Measurements from ENCODE around the gene ERBB4. TPM values are rescaled to one million over a fixed set of nuclear protein-coding genes. Genes with fewer than 3 reads are reported as not detected.

The ERBB4 gene
- total and polyA plus RNA-seq, 7 donors: under 0.01 to 0.33 (median 0.08) TPM; not detected in 1

GRCh38 chr2:212311807-212312404, 226.7 kb downstream of the ERBB4 start:
- H3K27me3 ChIP-seq: no peaks in the 10 kb centered on the region
- TF ChIP-seq POLR2A (IDR thresholded peaks at IDR 0.05): no peak
- TF ChIP-seq EP300 (IDR thresholded peaks at IDR 0.05): no peak
- no peak for TF ChIP-seq POLR2AphosphoS5 (IDR thresholded peaks at IDR 0.05)
- TF ChIP-seq CTCF (IDR thresholded peaks at IDR 0.05): no peak
- no peaks in the 10 kb centered on the region for H3K9me3 ChIP-seq
- 73 to 83% methylated on average over 3 of the region's 3 CpGs for WGBS, 2 donors
- no peak overlapping the region for H3K27ac ChIP-seq
- no peaks in the 10 kb centered on the region for H3K36me3 ChIP-seq
- no peaks in the 10 kb centered on the region for H3K4me1 ChIP-seq
- intact Hi-C loops (cut with DNase I): no loop called here
- no peak for DNase-seq
- H3K4me3 ChIP-seq: no peak overlapping the region

GRCh38 chr2:212299943-212300342, 238.7 kb downstream of the ERBB4 start:
- Histone ChIP-seq H3K36me3 (no peaks in the 10 kb centered on the region), H3K27me3 (no peaks in the 10 kb centered on the region), H3K27ac (no peak overlapping the region), H3K9me3 (no peaks in the 10 kb centered on the region), H3K4me1 (no peaks in the 10 kb centered on the region), H3K4me3 (no peak overlapping the region)
- no peak for DNase-seq
- intact Hi-C loops (cut with DNase I): no loop called here
- no peak for TF ChIP-seq EP300 (IDR thresholded peaks at IDR 0.05)
- TF ChIP-seq POLR2A (IDR thresholded peaks at IDR 0.05): no peak
- no peak for TF ChIP-seq POLR2AphosphoS5 (IDR thresholded peaks at IDR 0.05)
- 82 to 86% methylated on average over 2 of the region's 2 CpGs for WGBS, 2 donors

- no peak overlapping the region for H3K27ac ChIP-seq
- H3K4me1 ChIP-seq: no peaks in the 10 kb centered on the region
- H3K9me3 ChIP-seq: no peaks in the 10 kb centered on the region
- H3K4me3 ChIP-seq: no peak overlapping the region
- WGBS, 2 donors: 53 to 61% methylated on average over 3 of the region's 3 CpGs
- DNase-seq: no peak
- intact Hi-C loops (cut with DNase I): no loop called here
- H3K27me3 ChIP-seq: no peaks in the 10 kb centered on the region
- no peak for TF ChIP-seq POLR2A (IDR thresholded peaks at IDR 0.05)
- no peak for TF ChIP-seq EP300 (IDR thresholded peaks at IDR 0.05)
- TF ChIP-seq POLR2AphosphoS5 (IDR thresholded peaks at IDR 0.05): no peak
- TF ChIP-seq CTCF (IDR thresholded peaks at IDR 0.05): no peak
- no peaks in the 10 kb centered on the region for H3K36me3 ChIP-seq
Observed at GRCh38 chr2:212299333-212299732, 239.3 kb downstream of the ERBB4 start.

- no peak overlapping the region for H3K27ac ChIP-seq
- no peak overlapping the region for H3K4me3 ChIP-seq
- no peaks in the 10 kb centered on the region for H3K36me3 ChIP-seq
- intact Hi-C loops (cut with DNase I): no loop called here
- TF ChIP-seq EP300 (IDR thresholded peaks at IDR 0.05) (no peak), POLR2A (IDR thresholded peaks at IDR 0.05) (no peak), POLR2AphosphoS5 (IDR thresholded peaks at IDR 0.05) (no peak), CTCF (IDR thresholded peaks at IDR 0.05) (no peak)
- no peak for DNase-seq
- 63 to 76% methylated on average over 3 of the region's 3 CpGs for WGBS, 2 donors
- no peaks in the 10 kb centered on the region for H3K27me3 ChIP-seq
- H3K4me1 ChIP-seq: no peaks in the 10 kb centered on the region
- no peaks in the 10 kb centered on the region for H3K9me3 ChIP-seq
Observed at GRCh38 chr2:212295571-212295970, 243.0 kb downstream of the ERBB4 start.

GRCh38 chr2:212294816-212295215, 243.8 kb downstream of the ERBB4 start:
- Histone ChIP-seq H3K27ac (no peak overlapping the region), H3K4me3 (no peak overlapping the region), H3K27me3 (no peaks in the 10 kb centered on the region), H3K9me3 (no peaks in the 10 kb centered on the region), H3K36me3 (no peaks in the 10 kb centered on the region), H3K4me1 (no peaks in the 10 kb centered on the region)
- 60 to 76% methylated on average over 2 of the region's 2 CpGs for WGBS, 2 donors
- intact Hi-C loops (cut with DNase I): no loop called here
- no peak for DNase-seq
- TF ChIP-seq EP300 (IDR thresholded peaks at IDR 0.05) (no peak), POLR2AphosphoS5 (IDR thresholded peaks at IDR 0.05) (no peak), CTCF (IDR thresholded peaks at IDR 0.05) (no peak), POLR2A (IDR thresholded peaks at IDR 0.05) (no peak)
